B cell (primary cell): ENCODE results near the gene CHST11. TPM values are rescaled to one million over a fixed set of nuclear protein-coding genes. Genes with fewer than 3 reads are reported as not detected.

Experiments
- ATAC-seq: fragments of 200-7000 bp; cut with Tn5 transposase; one replicate; pipeline ENCODE4 v1.10.0; 2021; ENCODE audit warnings: low read depth, mild to moderate bottlenecking, moderate number of reproducible peaks, moderate library complexity
- CTCF ChIA-PET: fragments of 350-600 bp; sonication (Branson Sonifier 250); formaldehyde crosslinking; loops from one replicate; lab custom pipeline; 2021; ENCODE audit warnings: antibody characterized with exemption, inconsistent platforms; lab: Charles Lee
- POLR2A ChIA-PET: fragments of 350-600 bp; sonication (Branson Sonifier 250); formaldehyde crosslinking; loops from one replicate; lab custom pipeline; 2021; ENCODE audit warnings: antibody characterized with exemption; lab: Charles Lee
- DNase-seq: peaks from one replicate; pipeline ENCODE4 v3.0.0; 2013
- H2AFZ ChIP-seq: 2 replicates; pipeline ENCODE4 v1.6.1; 2012; ENCODE audit warnings: mild to moderate bottlenecking, low read depth, low read length; ENCODE audit not compliant: insufficient read depth, poor library complexity, severe bottlenecking
- H3K27ac ChIP-seq, 2 donors: 1 replicate in 1 of 2; 2 replicates in 1 of 2; pipeline ENCODE4 v1.5.1; 2012 to 2013; ENCODE audit warnings: low read length in 2 of 2, mild to moderate bottlenecking in 2 of 2, moderate library complexity in 1 of 2
- H3K27me3 ChIP-seq, 4 experiments: fragments of 200-600 bp in 1 of 4; sonication (generic) in 1 of 4; replicated peaks in 1 of 4; 1 replicate in 2 of 4; 2 replicates in 2 of 4; pipeline versions ENCODE4 v1.6.1 to v1.7.0; 2013 to 2016; ENCODE audit warnings: low read length in 3 of 4, mild to moderate bottlenecking in 2 of 4, mixed read lengths in 1 of 4, moderate library complexity in 1 of 4; ENCODE audit not compliant: insufficient read depth in 4 of 4, control insufficient read depth in 3 of 4; ENCODE audit errors: control extremely low read depth in 1 of 4
- H3K36me3 ChIP-seq, 2 experiments: replicated peaks in 1 of 2; 1 replicate in 1 of 2; 2 replicates in 1 of 2; pipeline versions ENCODE4 v1.6.1 to v1.7.1; 2013; ENCODE audit warnings: low read length in 1 of 2; ENCODE audit not compliant: insufficient read depth in 2 of 2, control insufficient read depth in 1 of 2; ENCODE audit errors: control extremely low read depth in 1 of 2, extremely low read depth in 1 of 2
- H3K4me1 ChIP-seq, 2 donors: fragments of 200-600 bp in 1 of 2; sonication (generic) in 1 of 2; 1 replicate in 1 of 2; 2 replicates in 1 of 2; pipeline versions ENCODE4 v1.5.1 to v1.6.1; 2013 to 2017; ENCODE audit warnings: low read length in 2 of 2; ENCODE audit not compliant: control insufficient read depth in 2 of 2, insufficient read depth in 2 of 2
- H3K4me2 ChIP-seq: replicated peaks from 2 replicates; pipeline ENCODE3; 2012; ENCODE audit warnings: mild to moderate bottlenecking, low read depth, low read length; ENCODE audit not compliant: poor library complexity, severe bottlenecking
- H3K4me3 ChIP-seq, 5 experiments: fragments of 200-600 bp in 1 of 5; sonication (generic) in 1 of 5; 1 replicate in 3 of 5; 2 replicates in 2 of 5; pipeline versions ENCODE4 v1.5.1 to v1.7.0; 2011 to 2016; ENCODE audit warnings: low read length in 4 of 5, mild to moderate bottlenecking in 4 of 5, low read depth in 2 of 5, control low read depth in 1 of 5, moderate library complexity in 1 of 5; ENCODE audit not compliant: insufficient read depth in 1 of 5; ENCODE audit errors: control extremely low read depth in 1 of 5, extremely low read depth in 1 of 5
- H3K79me2 ChIP-seq: fragments of 200-600 bp; sonication (generic); one replicate; pipeline ENCODE4 v1.6.0; 2016; ENCODE audit warnings: low read length; ENCODE audit not compliant: control insufficient read depth, insufficient read depth
- H3K9ac ChIP-seq: fragments of 200-600 bp; sonication (generic); 2 replicates; pipeline ENCODE4 v1.6.1; 2017; ENCODE audit warnings: mild to moderate bottlenecking, low read length, moderate library complexity
- H3K9me3 ChIP-seq, 3 donors: one replicate each; pipeline versions ENCODE4 v1.6.1 to v1.7.1; 2013; ENCODE audit warnings: low read length in 2 of 3; ENCODE audit not compliant: control insufficient read depth in 2 of 3, insufficient read depth in 1 of 3; ENCODE audit errors: control extremely low read depth in 1 of 3
- H4K20me1 ChIP-seq: 2 replicates; pipeline ENCODE4 v1.6.0; 2012; ENCODE audit warnings: mild to moderate bottlenecking, low read length; ENCODE audit not compliant: insufficient read depth, control insufficient read depth, poor library complexity, severe bottlenecking
- H3K27ac Mint-ChIP-seq: one replicate; pipeline ENCODE4 v1.8.0; 2021; ENCODE audit warnings: mixed read lengths
- H3K27me3 Mint-ChIP-seq: one replicate; pipeline ENCODE4 v1.8.0; 2021; ENCODE audit warnings: mixed read lengths
- H3K4me1 Mint-ChIP-seq: one replicate; pipeline ENCODE4 v1.8.0; 2021; ENCODE audit warnings: mixed read lengths
- H3K4me3 Mint-ChIP-seq: one replicate; pipeline ENCODE4 v1.8.0; 2021; ENCODE audit warnings: mixed read lengths
- H3K9me3 Mint-ChIP-seq: one replicate; pipeline ENCODE4 v1.8.0; 2022; ENCODE audit warnings: mixed read lengths; ENCODE audit not compliant: insufficient read depth
- EZH2 ChIP-seq: IDR thresholded peaks from 2 replicates; pipeline ENCODE4 v1.6.1; 2012; ENCODE audit warnings: borderline replicate concordance, low read depth, mild to moderate bottlenecking, moderate library complexity, low read length; ENCODE audit not compliant: insufficient read depth, poor library complexity, severe bottlenecking
- WGBS: methylation state at CpG from one replicate; pipeline ENCODE4 v1.1.5; 2013; ENCODE audit warnings: missing lambda C conversion rate; ENCODE audit not compliant: insufficient coverage; 5-methylcytosine and 5-hydroxymethylcytosine counted together
- intact Hi-C: fragments of 100-400 bp; cut with micrococcal nuclease; formaldehyde crosslinking; loops from one replicate; pipeline ENCODE4 v1.10.0; 2022
- polyA plus RNA-seq: library from polyadenylated mRNA; depleted of rRNA; stranded (reverse); fragments of >200 nt; gene quantifications from 2 replicates; pipeline ENCODE4 v1.2.3, GENCODE V29; 2012
- total RNA-seq, 2 donors: library from RNA; stranded (reverse); fragments of 120-200 nt in 1 of 2; gene quantifications; 1 replicate in 1 of 2; 2 replicates in 1 of 2; pipeline versions ENCODE4 v1.2.3 to v1.2.4, GENCODE V29; 2013 to 2022
- TF ChIP-seq, protein P1 (sequence below): fragments of 200-600 bp; IDR thresholded peaks from one replicate; pipeline ENCODE4 v1.8.0; 2022; ENCODE audit warnings: antibody characterized with exemption, mild to moderate bottlenecking

The CHST11 gene
- total and polyA plus RNA-seq, 2 donors (not counting 1 experiment from before 2014, with no cell fraction given) = 46.3 to 152 TPM

DNA sequence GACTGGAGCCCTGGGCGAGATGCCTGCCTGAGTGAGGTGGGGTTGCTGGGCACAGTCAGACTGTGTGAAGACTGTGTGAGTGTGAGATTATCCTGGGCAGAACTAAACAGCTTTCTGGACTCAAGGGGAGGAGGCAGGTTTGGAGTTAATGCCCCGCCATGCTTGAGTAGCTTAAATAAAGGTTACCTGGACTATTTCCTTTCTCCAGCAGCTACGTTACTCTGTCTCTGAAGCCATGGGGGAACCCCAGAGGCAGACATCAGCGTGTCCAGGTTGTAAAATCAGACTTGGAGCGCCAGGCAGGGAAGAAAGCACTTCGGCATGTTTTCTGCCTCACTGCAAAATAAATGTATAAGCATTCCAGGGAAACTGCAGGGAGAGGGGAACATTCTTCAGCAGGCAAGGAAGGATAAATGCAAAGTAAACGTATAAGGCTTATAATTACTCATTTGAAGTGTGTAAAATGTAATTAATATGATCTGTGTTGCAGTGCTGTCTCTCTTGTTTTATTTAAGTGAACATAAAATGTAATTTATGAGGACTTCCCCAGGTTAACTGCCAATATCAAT is 129.7 kb downstream of the CHST11 start:
- no peak overlapping the region for H3K27ac ChIP-seq
- CTCF ChIA-PET = interaction anchor here (1.6 kb wide), 1 partner anchor 17 kb away, joined by 3 read pairs; no protein-coding TSS in a partner anchor
- H3K9ac ChIP-seq = no peak overlapping the region
- H2AFZ ChIP-seq = no peak overlapping the region
- H4K20me1 ChIP-seq = peaks cover 25% of the 10 kb centered on the region
- intact Hi-C loops = no loop called here
- H3K4me3 ChIP-seq = no peak overlapping the region
- no peaks in the 10 kb centered on the region for H3K9me3 Mint-ChIP-seq
- TF ChIP-seq, protein P1, sequence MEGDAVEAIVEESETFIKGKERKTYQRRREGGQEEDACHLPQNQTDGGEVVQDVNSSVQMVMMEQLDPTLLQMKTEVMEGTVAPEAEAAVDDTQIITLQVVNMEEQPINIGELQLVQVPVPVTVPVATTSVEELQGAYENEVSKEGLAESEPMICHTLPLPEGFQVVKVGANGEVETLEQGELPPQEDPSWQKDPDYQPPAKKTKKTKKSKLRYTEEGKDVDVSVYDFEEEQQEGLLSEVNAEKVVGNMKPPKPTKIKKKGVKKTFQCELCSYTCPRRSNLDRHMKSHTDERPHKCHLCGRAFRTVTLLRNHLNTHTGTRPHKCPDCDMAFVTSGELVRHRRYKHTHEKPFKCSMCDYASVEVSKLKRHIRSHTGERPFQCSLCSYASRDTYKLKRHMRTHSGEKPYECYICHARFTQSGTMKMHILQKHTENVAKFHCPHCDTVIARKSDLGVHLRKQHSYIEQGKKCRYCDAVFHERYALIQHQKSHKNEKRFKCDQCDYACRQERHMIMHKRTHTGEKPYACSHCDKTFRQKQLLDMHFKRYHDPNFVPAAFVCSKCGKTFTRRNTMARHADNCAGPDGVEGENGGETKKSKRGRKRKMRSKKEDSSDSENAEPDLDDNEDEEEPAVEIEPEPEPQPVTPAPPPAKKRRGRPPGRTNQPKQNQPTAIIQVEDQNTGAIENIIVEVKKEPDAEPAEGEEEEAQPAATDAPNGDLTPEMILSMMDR = no peak
- TF ChIP-seq EZH2 = no peak
- peaks cover 48 to 50% of the 10 kb centered on the region in 2 donors for H3K4me1 ChIP-seq
- peaks cover 99% of the 10 kb centered on the region for H3K79me2 ChIP-seq
- H3K36me3 ChIP-seq = peaks cover 0 to 4% of the 10 kb centered on the region in 2 experiments
- H3K9me3 ChIP-seq = no peaks in the 10 kb centered on the region
- ATAC-seq (no peak), DNase-seq (no peak)
- POLR2A ChIA-PET = interaction anchor here (0.5 to 0.8 kb wide), 2 partner anchors 129 to 524 kb away, joined by 3 to 10 read pairs; partner anchors contain the start of gene CHST11
- H3K4me3 Mint-ChIP-seq = no peak overlapping the region
- no peak overlapping the region for H3K4me2 ChIP-seq
- H3K27ac Mint-ChIP-seq = peak overlapping the region; percentile 12
- H3K4me1 Mint-ChIP-seq = peaks cover 74% of the 10 kb centered on the region
- no peaks in the 10 kb centered on the region for H3K27me3 Mint-ChIP-seq
- no peaks in the 10 kb centered on the region for H3K27me3 ChIP-seq
- WGBS = 80% methylated on average over 7 of the region's 7 CpGs
